ENCODE measurements around the gene FAM114A2.

The FAM114A2 gene

DNA sequence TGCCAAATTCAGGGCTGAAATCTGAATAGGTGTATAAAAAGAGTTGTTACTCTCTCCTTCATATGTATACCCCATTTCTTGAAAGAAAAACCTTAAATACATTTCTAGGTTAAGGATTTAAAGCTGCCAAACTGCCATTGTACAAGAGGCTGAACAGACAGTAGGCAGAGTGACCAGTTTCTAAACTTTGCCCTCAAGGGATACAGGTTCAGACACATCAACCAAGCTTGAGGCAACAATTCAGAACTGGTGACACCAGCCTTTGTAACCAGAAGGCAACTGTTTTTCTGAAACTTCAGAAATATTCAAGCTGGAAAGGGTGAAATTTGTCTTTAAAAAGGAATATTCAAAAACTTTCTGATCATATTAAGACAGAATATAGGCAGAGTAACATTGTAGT, 47.5 kb downstream of the FAM114A2 start:
- no peak overlapping the region for H3K4me3 ChIP-seq (ENCODE audit: low read depth in 1 of 2, low read length in 2 of 2)
- no peak for ATAC-seq (ENCODE audit: insufficient read depth, low read depth)
- no peak overlapping the region for H3K4me2 ChIP-seq (ENCODE audit: insufficient read depth, low read length)
- no peaks in the 10 kb centered on the region; the same call in 1 of the 2 replicates for H4K20me1 ChIP-seq (ENCODE audit: insufficient read depth, low read length)
- DNase-seq = no peak
- peaks cover 8% of the 10 kb centered on the region; the same call in 1 of the 2 replicates for H3K36me3 ChIP-seq (ENCODE audit: insufficient read depth, low read length)
- H3K79me2 ChIP-seq (ENCODE audit: insufficient read depth, low read length) = no peaks in the 10 kb centered on the region
- no peaks in the 10 kb centered on the region for H3K27me3 ChIP-seq (ENCODE audit: insufficient read depth, low read length, poor library complexity)
- H3K27ac ChIP-seq (ENCODE audit: low read length) = no peak overlapping the region
- no peak overlapping the region for H3K9ac ChIP-seq (ENCODE audit: low read depth, low read length)
- TF ChIP-seq, protein P1, sequence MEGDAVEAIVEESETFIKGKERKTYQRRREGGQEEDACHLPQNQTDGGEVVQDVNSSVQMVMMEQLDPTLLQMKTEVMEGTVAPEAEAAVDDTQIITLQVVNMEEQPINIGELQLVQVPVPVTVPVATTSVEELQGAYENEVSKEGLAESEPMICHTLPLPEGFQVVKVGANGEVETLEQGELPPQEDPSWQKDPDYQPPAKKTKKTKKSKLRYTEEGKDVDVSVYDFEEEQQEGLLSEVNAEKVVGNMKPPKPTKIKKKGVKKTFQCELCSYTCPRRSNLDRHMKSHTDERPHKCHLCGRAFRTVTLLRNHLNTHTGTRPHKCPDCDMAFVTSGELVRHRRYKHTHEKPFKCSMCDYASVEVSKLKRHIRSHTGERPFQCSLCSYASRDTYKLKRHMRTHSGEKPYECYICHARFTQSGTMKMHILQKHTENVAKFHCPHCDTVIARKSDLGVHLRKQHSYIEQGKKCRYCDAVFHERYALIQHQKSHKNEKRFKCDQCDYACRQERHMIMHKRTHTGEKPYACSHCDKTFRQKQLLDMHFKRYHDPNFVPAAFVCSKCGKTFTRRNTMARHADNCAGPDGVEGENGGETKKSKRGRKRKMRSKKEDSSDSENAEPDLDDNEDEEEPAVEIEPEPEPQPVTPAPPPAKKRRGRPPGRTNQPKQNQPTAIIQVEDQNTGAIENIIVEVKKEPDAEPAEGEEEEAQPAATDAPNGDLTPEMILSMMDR (IDR thresholded peaks at IDR 0.05; ENCODE audit: borderline replicate concordance, extremely low read depth, low read length, poor library complexity, severe bottlenecking) = no peak
- TF ChIP-seq EZH2 (IDR thresholded peaks at IDR 0.05; ENCODE audit: borderline replicate concordance, low read depth, low read length, severe bottlenecking) = no peak
- H2AFZ ChIP-seq (ENCODE audit: low read depth, low read length) = no peak overlapping the region
- H3K9me3 ChIP-seq (ENCODE audit: insufficient read depth, low read length, severe bottlenecking) = no peaks in the 10 kb centered on the region
- no peaks in the 10 kb centered on the region for H3K4me1 ChIP-seq (ENCODE audit: insufficient read depth, low read length)

DNA sequence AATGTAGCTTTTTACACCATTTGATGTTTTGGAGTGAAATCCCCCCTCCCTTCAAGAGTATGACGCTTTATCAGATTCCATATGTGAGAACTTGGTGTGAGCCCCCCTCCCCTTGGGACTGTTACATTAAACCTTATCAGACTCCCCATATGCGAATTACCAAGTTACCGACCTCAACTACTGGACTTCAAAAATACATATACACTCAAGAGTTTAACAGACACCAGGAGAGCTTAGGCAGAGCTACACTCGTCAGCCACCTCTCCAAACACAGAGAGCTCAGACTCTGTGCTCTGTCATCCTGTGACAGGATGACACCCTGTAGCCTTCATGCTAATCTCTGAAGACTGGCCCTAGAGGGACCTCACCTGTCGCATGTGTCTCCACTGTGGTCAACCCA, 50.2 kb downstream of the FAM114A2 start:
- no peaks in the 10 kb centered on the region; the same call in 1 of the 2 replicates for H4K20me1 ChIP-seq (ENCODE audit: insufficient read depth, low read length)
- H3K9ac ChIP-seq (ENCODE audit: low read depth, low read length) = no peak overlapping the region
- TF ChIP-seq EZH2 (IDR thresholded peaks at IDR 0.05; ENCODE audit: borderline replicate concordance, low read depth, low read length, severe bottlenecking) = no peak
- TF ChIP-seq, protein P1 (IDR thresholded peaks at IDR 0.05; ENCODE audit: borderline replicate concordance, extremely low read depth, low read length, poor library complexity, severe bottlenecking) = no peak
- no peaks in the 10 kb centered on the region for H3K27me3 ChIP-seq (ENCODE audit: insufficient read depth, low read length, poor library complexity)
- H3K9me3 ChIP-seq (ENCODE audit: insufficient read depth, low read length, severe bottlenecking) = no peaks in the 10 kb centered on the region
- H3K4me3 ChIP-seq (ENCODE audit: low read depth in 1 of 2, low read length in 2 of 2) = no peak overlapping the region
- ATAC-seq (ENCODE audit: insufficient read depth, low read depth) (no peak), DNase-seq (no peak)
- H3K36me3 ChIP-seq (ENCODE audit: insufficient read depth, low read length) = 0 out of 2 replicates have a peak, but pooled peaks cover 3% of the 10 kb centered on the region
- H3K4me1 ChIP-seq (ENCODE audit: insufficient read depth, low read length) = no peaks in the 10 kb centered on the region
- H3K27ac ChIP-seq (ENCODE audit: low read length) = no peak overlapping the region
- no peak overlapping the region for H2AFZ ChIP-seq (ENCODE audit: low read depth, low read length)
- H3K79me2 ChIP-seq (ENCODE audit: insufficient read depth, low read length) = no peaks in the 10 kb centered on the region
- H3K4me2 ChIP-seq (ENCODE audit: insufficient read depth, low read length) = no peak overlapping the region

DNA sequence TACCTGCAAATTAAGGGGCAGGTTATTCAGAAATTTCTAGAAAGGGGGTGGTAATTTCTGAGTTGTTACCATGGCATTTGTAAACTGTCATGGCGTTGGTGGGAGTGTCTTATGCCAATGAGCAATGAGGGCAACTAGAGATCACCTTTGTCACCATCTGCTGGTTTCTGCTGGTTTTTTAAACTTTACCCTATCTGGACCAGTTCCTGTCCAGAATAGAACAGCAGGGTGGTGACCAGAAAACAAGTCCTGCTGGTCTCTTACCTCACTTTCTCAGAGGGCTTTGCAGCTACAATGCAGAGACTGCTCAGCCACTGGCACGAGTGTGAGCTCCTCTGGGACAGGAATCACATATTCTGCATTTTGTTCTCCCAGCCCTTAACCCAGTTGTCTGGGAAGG, 51.4 kb downstream of the FAM114A2 start:
- Histone ChIP-seq H3K9ac (ENCODE audit: low read depth, low read length) (no peak overlapping the region), H3K4me3 (ENCODE audit: low read depth in 1 of 2, low read length in 2 of 2) (no peak overlapping the region), H3K79me2 (ENCODE audit: insufficient read depth, low read length) (no peaks in the 10 kb centered on the region), H3K27ac (ENCODE audit: low read length) (no peak overlapping the region), H3K36me3 (ENCODE audit: insufficient read depth, low read length) (no peaks in the 10 kb centered on the region), H3K27me3 (ENCODE audit: insufficient read depth, low read length, poor library complexity) (no peaks in the 10 kb centered on the region), H2AFZ (ENCODE audit: low read depth, low read length) (no peak overlapping the region), H3K4me1 (ENCODE audit: insufficient read depth, low read length) (no peaks in the 10 kb centered on the region), H3K9me3 (ENCODE audit: insufficient read depth, low read length, severe bottlenecking) (no peaks in the 10 kb centered on the region), H4K20me1 (ENCODE audit: insufficient read depth, low read length) (no peaks in the 10 kb centered on the region; the same call in 1 of the 2 replicates), H3K4me2 (ENCODE audit: insufficient read depth, low read length) (no peak overlapping the region)
- TF ChIP-seq, protein P1 (IDR thresholded peaks at IDR 0.05; ENCODE audit: borderline replicate concordance, extremely low read depth, low read length, poor library complexity, severe bottlenecking) = no peak
- TF ChIP-seq EZH2 (IDR thresholded peaks at IDR 0.05; ENCODE audit: borderline replicate concordance, low read depth, low read length, severe bottlenecking) = no peak
- no peak for DNase-seq
- ATAC-seq (ENCODE audit: insufficient read depth, low read depth) = no peak

DNA sequence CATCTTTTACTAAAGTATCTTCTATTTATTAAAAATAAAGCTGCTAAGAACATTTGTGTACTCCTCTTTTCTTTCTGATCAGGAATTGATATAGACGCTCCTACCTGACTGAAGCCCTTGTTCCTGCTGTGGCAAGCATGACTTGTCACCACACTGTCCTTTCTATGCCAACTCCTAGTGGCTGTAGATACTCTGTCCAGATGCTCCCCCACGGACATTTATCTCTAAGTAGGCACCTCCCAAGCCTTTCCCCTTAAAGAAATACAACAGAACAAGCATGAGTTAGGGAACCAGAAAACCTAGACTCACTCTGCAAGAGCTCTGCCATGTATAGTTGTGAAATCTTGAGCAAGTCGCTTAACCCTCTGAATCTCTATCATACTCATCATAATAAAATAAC, 53.2 kb downstream of the FAM114A2 start:
- H3K27me3 ChIP-seq (ENCODE audit: insufficient read depth, low read length, poor library complexity) = peaks cover under 1% of the 10 kb centered on the region
- no peak overlapping the region for H2AFZ ChIP-seq (ENCODE audit: low read depth, low read length)
- H3K9ac ChIP-seq (ENCODE audit: low read depth, low read length) = no peak overlapping the region
- TF ChIP-seq EZH2 (IDR thresholded peaks at IDR 0.05; ENCODE audit: borderline replicate concordance, low read depth, low read length, severe bottlenecking) = no peak
- TF ChIP-seq, protein P1 (IDR thresholded peaks at IDR 0.05; ENCODE audit: borderline replicate concordance, extremely low read depth, low read length, poor library complexity, severe bottlenecking) = no peak
- no peaks in the 10 kb centered on the region for H3K9me3 ChIP-seq (ENCODE audit: insufficient read depth, low read length, severe bottlenecking)
- H3K4me1 ChIP-seq (ENCODE audit: insufficient read depth, low read length) = no peaks in the 10 kb centered on the region
- H4K20me1 ChIP-seq (ENCODE audit: insufficient read depth, low read length) = no peaks in the 10 kb centered on the region; the same call in 1 of the 2 replicates
- no peak overlapping the region for H3K4me3 ChIP-seq (ENCODE audit: low read depth in 1 of 2, low read length in 2 of 2)
- no peak overlapping the region for H3K4me2 ChIP-seq (ENCODE audit: insufficient read depth, low read length)
- H3K36me3 ChIP-seq (ENCODE audit: insufficient read depth, low read length) = no peaks in the 10 kb centered on the region
- ATAC-seq (ENCODE audit: insufficient read depth, low read depth) (no peak), DNase-seq (no peak)
- H3K27ac ChIP-seq (ENCODE audit: low read length) = no peak overlapping the region
- H3K79me2 ChIP-seq (ENCODE audit: insufficient read depth, low read length) = no peaks in the 10 kb centered on the region
